SH-SY5Y (cell line): ENCODE results near the gene GSG1L.

Experiments
- GATA2 ChIP-seq: IDR thresholded peaks from 2 replicates; pipeline ENCODE4 v1.6.1; 2011; ENCODE audit warnings: mild to moderate bottlenecking, low read depth, low read length
- GATA3 ChIP-seq: IDR thresholded peaks from 2 replicates; pipeline ENCODE4 v1.6.1; 2011; ENCODE audit warnings: low read depth, mild to moderate bottlenecking, low read length, moderate library complexity

DNA sequence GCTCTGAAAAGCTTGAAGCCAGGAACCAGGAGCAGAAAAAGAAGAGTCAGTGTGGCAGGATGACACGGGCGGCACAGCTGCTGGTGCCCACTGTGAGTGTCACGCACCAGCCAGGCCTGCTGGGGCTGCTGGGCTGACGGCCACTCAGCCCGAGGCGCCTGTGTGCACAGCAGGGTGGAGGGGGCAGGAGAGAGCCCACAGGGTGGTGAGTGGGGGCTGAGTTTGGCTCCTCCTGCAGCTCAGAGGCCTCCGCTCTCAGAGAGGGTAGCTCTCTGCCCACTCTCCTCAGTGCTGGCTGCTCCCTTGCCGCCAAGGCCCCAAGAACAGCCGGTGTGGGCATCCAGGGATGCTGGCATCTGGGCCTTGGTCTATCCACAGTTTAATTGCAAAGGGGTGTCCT, 59.6 kb downstream of the GSG1L start:
- TF ChIP-seq GATA2 (no peak), GATA3 (no peak)
